A673 (cell line): ENCODE results near the gene ESD. TPM values are rescaled to one million over a fixed set of nuclear protein-coding genes. Genes with fewer than 3 reads are reported as not detected.

ENCODE experiments used
- BruUV-seq: library from RNA; stranded (reverse); fragments of 400-500 nt; replicated peaks from 2 replicates; lab custom pipeline; 2021; lab: Mats Ljungman, UMichigan
- CTCF ChIA-PET: fragments of 300-600 bp; sonication (Branson Sonifier 250); formaldehyde crosslinking; loops from one replicate; lab custom pipeline; 2022; ENCODE audit warnings: antibody characterized with exemption; lab: Charles Lee
- POLR2A ChIA-PET: fragments of 300-600 bp; sonication (Branson Sonifier 250); formaldehyde crosslinking; loops from one replicate; lab custom pipeline; 2022; ENCODE audit warnings: antibody characterized with exemption; ENCODE audit not compliant: low non-redundant PET; lab: Charles Lee
- DNase-seq: peaks from one replicate; pipeline ENCODE4 v3.0.0-alpha.2; 2015; ENCODE audit warnings: low spot score
- H3K27ac ChIP-seq: fragments of 200-600 bp; sonication (generic); 2 replicates; pipeline ENCODE4 v1.5.1; 2016; ENCODE audit warnings: mixed run types, low read depth, mild to moderate bottlenecking, mixed read lengths, antibody characterized with exemption, low read length; ENCODE audit not compliant: poor library complexity, severe bottlenecking
- H3K27me3 ChIP-seq: fragments of 200-600 bp; sonication (generic); replicated peaks from 2 replicates; pipeline ENCODE4 v1.6.1; 2017; ENCODE audit warnings: mixed run types, low read depth, mild to moderate bottlenecking, mixed read lengths, antibody characterized with exemption, low read length; ENCODE audit not compliant: insufficient read depth, poor library complexity
- H3K36me3 ChIP-seq: fragments of 200-600 bp; sonication (generic); 2 replicates; pipeline ENCODE4 v1.6.1; 2016; ENCODE audit warnings: mixed run types, mild to moderate bottlenecking, mixed read lengths, antibody characterized with exemption, low read length; ENCODE audit not compliant: insufficient read depth, poor library complexity, severe bottlenecking
- H3K4me1 ChIP-seq: fragments of 200-600 bp; sonication (generic); 2 replicates; pipeline ENCODE4 v1.6.1; 2017; ENCODE audit warnings: mixed run types, mild to moderate bottlenecking, mixed read lengths, antibody characterized with exemption, low read length; ENCODE audit not compliant: insufficient read depth, poor library complexity, severe bottlenecking
- H3K4me3 ChIP-seq: fragments of 200-600 bp; sonication (generic); 2 replicates; pipeline ENCODE4 v1.5.1; 2016; ENCODE audit warnings: low read depth, mixed run types, mild to moderate bottlenecking, mixed read lengths, low read length; ENCODE audit not compliant: poor library complexity, severe bottlenecking
- H3K9me3 ChIP-seq: fragments of 200-600 bp; sonication (generic); 2 replicates; pipeline ENCODE4 v1.6.1; 2016; ENCODE audit warnings: mixed run types, low read depth, mild to moderate bottlenecking, mixed read lengths, antibody characterized with exemption, low read length; ENCODE audit not compliant: poor library complexity, severe bottlenecking
- CTCF ChIP-seq: fragments of 300-800, 200-600 bp; sonication (generic); conservative IDR thresholded peaks from 2 replicates; pipeline ENCODE4 v1.5.1; 2017; ENCODE audit warnings: low read depth, mild to moderate bottlenecking, antibody characterized with exemption, low read length, moderate library complexity, mixed read lengths
- EZH2 ChIP-seq: fragments of 200-600 bp; sonication (generic); IDR thresholded peaks from 2 replicates; pipeline ENCODE4 v1.6.1; 2017; ENCODE audit warnings: borderline replicate concordance, low read depth, mild to moderate bottlenecking, mixed read lengths, antibody characterized with exemption, low read length; ENCODE audit not compliant: poor library complexity, severe bottlenecking
- intact Hi-C: fragments of 100-400 bp; cut with micrococcal nuclease; formaldehyde crosslinking; loops from one replicate; pipeline ENCODE4 v1.10.0; 2022; ENCODE audit not compliant: unreplicated experiment
- total RNA-seq: library from RNA; stranded (reverse); gene quantifications from 2 replicates; pipeline ENCODE4 v1.2.3, GENCODE V29; 2021

ESD gene
- total RNA-seq, 1 experiment from 2014 or later, result 167 TPM

- TF ChIP-seq CTCF (no peak), EZH2 (no peak)
- H3K27me3 ChIP-seq, result no peaks in the 10 kb centered on the region
- POLR2A ChIA-PET, result no interaction called here
These were observed 18.1 kb downstream of the ESD start for GRCh38 chr13:46778890-46779289.

GRCh38 chr13:46778095-46778494 is 18.9 kb downstream of the ESD start:
- no peak overlapping the region for H3K4me3 ChIP-seq
- H3K36me3 ChIP-seq, result peaks cover 95% of the 10 kb centered on the region
- intact Hi-C loops, result no loop called here
- no TSS peak for BruUV-seq
- CTCF ChIA-PET, result no interaction called here
- peaks cover 7% of the 10 kb centered on the region for H3K4me1 ChIP-seq
- H3K27ac ChIP-seq, result no peak overlapping the region
- no peaks in the 10 kb centered on the region for H3K9me3 ChIP-seq
- POLR2A ChIA-PET, result no interaction called here
- TF ChIP-seq EZH2, result no peak
- no peak for TF ChIP-seq CTCF
- DNase-seq, result no peak
- H3K27me3 ChIP-seq, result no peaks in the 10 kb centered on the region

More at GRCh38 chr13:46778890-46779289, 18.1 kb downstream of the ESD start:
- Histone ChIP-seq H3K9me3 (no peaks in the 10 kb centered on the region), H3K4me3 (no peak overlapping the region), H3K36me3 (peaks cover 95% of the 10 kb centered on the region), H3K4me1 (peaks cover 10% of the 10 kb centered on the region), H3K27ac (no peak overlapping the region)
- CTCF ChIA-PET, result no interaction called here
- no TSS peak for BruUV-seq
- intact Hi-C loops, result no loop called here
- no peak for DNase-seq

GRCh38 chr13:46775385-46776107 is 21.4 kb downstream of the ESD start:
- DNase-seq, result no peak
- TF ChIP-seq CTCF, result no peak
- no peak for TF ChIP-seq EZH2
- Histone ChIP-seq H3K4me1 (no peaks in the 10 kb centered on the region), H3K9me3 (no peaks in the 10 kb centered on the region), H3K27ac (no peak overlapping the region), H3K27me3 (no peaks in the 10 kb centered on the region), H3K36me3 (peaks cover 82% of the 10 kb centered on the region), H3K4me3 (no peak overlapping the region)
- POLR2A ChIA-PET, result no interaction called here
- CTCF ChIA-PET, result no interaction called here
- intact Hi-C loops, result no loop called here
- BruUV-seq, result no TSS peak
